ENCODE measurements around the gene UBN2.

UBN2 gene

DNA sequence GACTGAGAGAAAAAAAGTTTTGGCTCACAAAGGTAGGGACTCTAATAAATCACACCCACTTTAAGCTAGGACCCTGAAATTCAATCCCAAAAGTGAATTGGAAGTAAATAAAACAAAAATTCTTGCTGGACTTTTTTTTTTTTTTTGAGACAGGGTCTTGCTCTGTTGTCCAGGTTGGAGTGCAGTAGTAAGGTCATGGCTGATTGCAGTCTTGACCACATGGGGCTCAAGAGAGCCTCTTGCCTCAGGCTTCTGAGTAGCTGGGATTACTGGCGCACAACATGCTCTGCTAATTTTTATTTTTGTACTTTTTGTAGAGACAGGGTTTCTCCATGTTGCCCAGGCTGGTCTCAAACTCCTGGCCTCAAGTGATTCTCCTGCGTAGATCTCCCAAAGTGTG, 123.7 kb downstream of the UBN2 start:
- Histone ChIP-seq H3K27ac (ENCODE audit: low read depth, low read length, poor library complexity, severe bottlenecking) (no peak overlapping the region), H3K27me3 (ENCODE audit: insufficient read depth, low read length) (no peaks in the 10 kb centered on the region), H3K9ac (ENCODE audit: low read length) (no peak overlapping the region), H3K9me2 (ENCODE audit: low read depth, low read length) (no peaks in the 10 kb centered on the region), H3K36me3 (ENCODE audit: insufficient read depth, low read length) (peaks cover 10% of the 10 kb centered on the region; the same call in 1 of the 2 replicates), H3K4me1 (ENCODE audit: insufficient read depth, low read length, severe bottlenecking) (peaks cover 6% of the 10 kb centered on the region), H3K4me3 (ENCODE audit: low read depth, low read length, poor library complexity, severe bottlenecking) (no peak overlapping the region), H3K79me2 (ENCODE audit: insufficient read depth, low read length) (no peaks in the 10 kb centered on the region), H2AFZ (ENCODE audit: low read length) (no peak overlapping the region), H3K4me2 (ENCODE audit: low read length) (no peak overlapping the region), H3K9me3 (ENCODE audit: low read length) (no peaks in the 10 kb centered on the region), H4K20me1 (ENCODE audit: insufficient read depth, low read length) (no peaks in the 10 kb centered on the region), H3F3A (ENCODE audit: insufficient read depth, low read length) (peaks cover 17% of the 10 kb centered on the region; the same call in 1 of the 2 replicates)
- TF ChIP-seq EZH2 (IDR thresholded peaks at IDR 0.05; ENCODE audit: borderline replicate concordance, low read length) = no peak
- TF ChIP-seq, protein P1, sequence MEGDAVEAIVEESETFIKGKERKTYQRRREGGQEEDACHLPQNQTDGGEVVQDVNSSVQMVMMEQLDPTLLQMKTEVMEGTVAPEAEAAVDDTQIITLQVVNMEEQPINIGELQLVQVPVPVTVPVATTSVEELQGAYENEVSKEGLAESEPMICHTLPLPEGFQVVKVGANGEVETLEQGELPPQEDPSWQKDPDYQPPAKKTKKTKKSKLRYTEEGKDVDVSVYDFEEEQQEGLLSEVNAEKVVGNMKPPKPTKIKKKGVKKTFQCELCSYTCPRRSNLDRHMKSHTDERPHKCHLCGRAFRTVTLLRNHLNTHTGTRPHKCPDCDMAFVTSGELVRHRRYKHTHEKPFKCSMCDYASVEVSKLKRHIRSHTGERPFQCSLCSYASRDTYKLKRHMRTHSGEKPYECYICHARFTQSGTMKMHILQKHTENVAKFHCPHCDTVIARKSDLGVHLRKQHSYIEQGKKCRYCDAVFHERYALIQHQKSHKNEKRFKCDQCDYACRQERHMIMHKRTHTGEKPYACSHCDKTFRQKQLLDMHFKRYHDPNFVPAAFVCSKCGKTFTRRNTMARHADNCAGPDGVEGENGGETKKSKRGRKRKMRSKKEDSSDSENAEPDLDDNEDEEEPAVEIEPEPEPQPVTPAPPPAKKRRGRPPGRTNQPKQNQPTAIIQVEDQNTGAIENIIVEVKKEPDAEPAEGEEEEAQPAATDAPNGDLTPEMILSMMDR (IDR thresholded peaks at IDR 0.05; ENCODE audit: low read length) = no peak; the same call in 1 of the 2 replicates

DNA sequence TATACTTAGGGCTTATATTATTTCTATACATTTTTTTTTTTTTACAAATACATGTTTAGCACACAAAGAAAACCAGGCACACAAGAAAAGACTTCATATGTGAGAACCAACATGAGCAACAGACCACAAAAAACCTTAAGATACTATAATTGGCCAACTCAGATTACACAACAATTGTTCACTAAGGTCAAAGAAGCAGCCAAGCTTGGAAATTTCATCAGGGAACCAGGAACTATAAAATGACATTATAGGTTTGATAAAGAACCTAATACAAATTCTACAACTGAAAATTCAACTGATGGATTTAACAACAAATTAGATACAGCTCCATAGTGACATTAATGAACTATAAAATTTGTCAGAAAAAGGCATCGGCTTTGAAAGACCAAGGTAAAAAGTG, 124.3 kb downstream of the UBN2 start:
- no peak overlapping the region for H2AFZ ChIP-seq (ENCODE audit: low read length)
- peaks cover 17% of the 10 kb centered on the region; the same call in 1 of the 2 replicates for H3F3A ChIP-seq (ENCODE audit: insufficient read depth, low read length)
- no peak overlapping the region for H3K4me2 ChIP-seq (ENCODE audit: low read length)
- peaks cover 6% of the 10 kb centered on the region for H3K4me1 ChIP-seq (ENCODE audit: insufficient read depth, low read length, severe bottlenecking)
- H3K9me2 ChIP-seq (ENCODE audit: low read depth, low read length) = no peaks in the 10 kb centered on the region
- no peaks in the 10 kb centered on the region for H3K79me2 ChIP-seq (ENCODE audit: insufficient read depth, low read length)
- no peaks in the 10 kb centered on the region for H3K9me3 ChIP-seq (ENCODE audit: low read length)
- no peak overlapping the region for H3K27ac ChIP-seq (ENCODE audit: low read depth, low read length, poor library complexity, severe bottlenecking)
- no peak for TF ChIP-seq EZH2 (IDR thresholded peaks at IDR 0.05; ENCODE audit: borderline replicate concordance, low read length)
- H3K36me3 ChIP-seq (ENCODE audit: insufficient read depth, low read length) = peaks cover 10% of the 10 kb centered on the region; the same call in 1 of the 2 replicates
- H3K9ac ChIP-seq (ENCODE audit: low read length) = no peak overlapping the region
- no peaks in the 10 kb centered on the region for H4K20me1 ChIP-seq (ENCODE audit: insufficient read depth, low read length)
- H3K4me3 ChIP-seq (ENCODE audit: low read depth, low read length, poor library complexity, severe bottlenecking) = no peak overlapping the region
- H3K27me3 ChIP-seq (ENCODE audit: insufficient read depth, low read length) = no peaks in the 10 kb centered on the region

Data from OCI-LY1 (cell line).